Measurements from ENCODE around the gene ISYNA1.
A peak's percentile ranks its signal among the peaks of the same experiment; 100 is the strongest.

The ISYNA1 gene

GRCh38 chr19:18430417-18431144, 7.4 kb downstream of the ISYNA1 start:
- no peak for DNase-seq

DNA sequence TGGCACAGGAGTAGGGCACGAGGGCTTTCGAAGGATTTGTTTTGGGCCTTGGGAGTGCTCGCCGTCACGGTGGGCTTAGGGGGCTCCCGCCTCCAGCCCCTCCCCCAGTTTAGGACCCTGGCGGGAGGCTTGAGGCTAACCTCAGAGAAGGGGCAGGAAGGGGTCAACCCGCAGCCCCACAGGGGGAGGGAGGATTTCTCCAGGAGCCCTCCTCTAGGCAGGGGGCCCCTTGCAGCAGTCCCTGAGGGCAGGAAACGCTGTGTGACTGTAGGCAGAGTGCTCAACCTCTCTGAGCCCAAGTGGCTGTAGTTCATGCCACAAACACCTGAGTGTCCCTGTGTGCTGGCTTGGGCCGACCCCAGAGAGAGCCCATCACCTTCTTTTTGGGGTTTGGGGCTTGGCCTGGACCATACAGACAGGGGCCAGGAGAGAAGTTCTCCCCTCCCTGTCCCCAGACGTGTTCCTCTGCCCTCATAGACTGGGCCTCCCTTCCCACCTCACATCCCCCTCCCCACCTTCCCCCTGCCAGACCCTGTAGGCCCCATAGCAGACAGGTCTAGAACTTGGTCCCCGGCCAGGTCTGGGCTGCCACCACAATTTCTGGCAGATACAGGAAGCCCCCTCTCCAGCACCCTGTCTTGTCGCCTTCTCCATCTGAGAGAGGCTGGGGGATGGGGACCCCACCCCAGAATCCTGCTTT, 8.1 kb downstream of the ISYNA1 start:
- no peak for DNase-seq

DNA sequence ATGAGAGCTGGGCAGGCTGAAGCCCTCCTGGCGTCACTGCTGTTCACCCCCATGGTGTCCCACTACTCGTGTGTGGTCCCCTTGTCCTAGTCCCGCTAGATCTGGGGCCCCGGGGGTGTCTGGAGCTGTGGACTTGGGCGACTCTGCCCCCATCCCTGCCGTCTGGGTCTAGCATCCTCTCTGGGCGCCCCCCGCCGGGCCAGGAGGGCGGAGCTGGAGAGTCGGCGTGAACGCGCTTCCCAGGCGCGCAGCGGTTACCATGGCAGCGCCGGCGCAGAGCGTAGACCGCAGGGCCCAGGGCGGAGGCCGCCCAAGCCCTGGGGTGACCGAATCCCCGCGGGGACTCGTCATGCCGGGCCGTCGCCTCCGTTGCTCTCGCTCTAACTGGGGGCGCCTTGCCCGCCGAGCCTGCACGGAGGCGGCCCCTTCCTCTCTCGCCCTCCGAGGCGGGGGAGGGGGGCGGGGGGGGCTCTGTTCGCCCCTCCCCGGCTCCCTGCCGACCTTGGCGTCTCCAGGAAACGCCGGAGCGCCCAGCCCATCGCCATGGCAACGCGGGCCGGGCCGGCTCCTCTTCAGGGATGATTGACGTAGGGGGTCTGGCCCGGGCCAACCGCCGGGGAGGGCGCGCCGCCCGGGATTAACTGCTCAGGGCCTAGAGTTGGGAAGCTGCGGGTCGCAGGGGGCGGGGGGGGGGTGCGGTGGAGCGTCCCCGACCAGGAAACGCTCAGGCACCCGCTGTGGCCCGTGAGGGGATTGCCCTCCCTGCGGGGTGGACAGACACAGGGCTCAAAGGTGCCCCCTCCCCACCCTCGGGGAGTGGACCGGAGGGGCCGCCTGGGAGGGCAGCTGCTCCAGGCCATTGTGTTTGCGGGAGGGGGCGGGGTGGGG, 8.9 kb downstream of the ISYNA1 start:
- DNase-seq, result no peak

GRCh38 chr19:18428173-18428786, 9.7 kb downstream of the ISYNA1 start:
- no peak for DNase-seq

DNA sequence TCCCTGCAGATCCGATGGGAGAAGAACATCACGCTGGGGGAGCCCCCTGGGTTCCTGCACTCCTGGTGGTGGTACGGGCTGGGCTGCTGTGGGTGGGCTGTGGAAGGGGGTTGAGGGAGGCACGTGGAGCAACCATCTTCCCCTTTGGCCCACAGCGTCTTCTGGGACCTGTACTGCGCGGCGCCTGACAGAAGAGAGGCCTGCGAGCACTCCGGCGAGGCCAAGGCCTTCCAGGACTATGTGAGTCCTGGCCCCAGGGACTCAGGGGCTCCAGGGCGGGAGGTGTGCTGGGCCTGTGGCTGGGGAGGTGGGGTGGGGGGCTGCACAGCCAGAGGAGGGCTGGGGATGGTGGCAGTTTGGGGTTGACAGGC, 10.2 kb downstream of the ISYNA1 start:
- DNase-seq, result no peak

GRCh38 chr19:18427080-18427742, 10.7 kb downstream of the ISYNA1 start:
- no peak for DNase-seq

DNA sequence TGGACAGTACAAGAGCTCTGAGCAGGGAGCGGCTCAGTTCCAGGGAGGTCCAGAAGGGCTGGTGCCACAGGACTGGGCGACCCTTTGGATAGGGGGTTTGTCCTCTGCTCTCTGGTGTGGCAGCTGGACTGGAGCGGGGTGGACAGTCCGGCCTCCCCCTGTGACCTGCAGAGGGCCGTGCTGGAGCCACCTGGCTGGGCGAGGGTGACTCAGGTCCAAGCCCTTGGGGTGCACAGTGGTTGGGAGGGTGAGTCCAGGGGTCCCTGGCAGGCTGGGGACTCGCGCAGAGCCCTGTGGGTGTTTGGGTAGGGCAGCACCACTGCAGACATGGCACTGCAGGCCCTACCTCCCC, 11.5 kb downstream of the ISYNA1 start:
- no peak for DNase-seq

DNA sequence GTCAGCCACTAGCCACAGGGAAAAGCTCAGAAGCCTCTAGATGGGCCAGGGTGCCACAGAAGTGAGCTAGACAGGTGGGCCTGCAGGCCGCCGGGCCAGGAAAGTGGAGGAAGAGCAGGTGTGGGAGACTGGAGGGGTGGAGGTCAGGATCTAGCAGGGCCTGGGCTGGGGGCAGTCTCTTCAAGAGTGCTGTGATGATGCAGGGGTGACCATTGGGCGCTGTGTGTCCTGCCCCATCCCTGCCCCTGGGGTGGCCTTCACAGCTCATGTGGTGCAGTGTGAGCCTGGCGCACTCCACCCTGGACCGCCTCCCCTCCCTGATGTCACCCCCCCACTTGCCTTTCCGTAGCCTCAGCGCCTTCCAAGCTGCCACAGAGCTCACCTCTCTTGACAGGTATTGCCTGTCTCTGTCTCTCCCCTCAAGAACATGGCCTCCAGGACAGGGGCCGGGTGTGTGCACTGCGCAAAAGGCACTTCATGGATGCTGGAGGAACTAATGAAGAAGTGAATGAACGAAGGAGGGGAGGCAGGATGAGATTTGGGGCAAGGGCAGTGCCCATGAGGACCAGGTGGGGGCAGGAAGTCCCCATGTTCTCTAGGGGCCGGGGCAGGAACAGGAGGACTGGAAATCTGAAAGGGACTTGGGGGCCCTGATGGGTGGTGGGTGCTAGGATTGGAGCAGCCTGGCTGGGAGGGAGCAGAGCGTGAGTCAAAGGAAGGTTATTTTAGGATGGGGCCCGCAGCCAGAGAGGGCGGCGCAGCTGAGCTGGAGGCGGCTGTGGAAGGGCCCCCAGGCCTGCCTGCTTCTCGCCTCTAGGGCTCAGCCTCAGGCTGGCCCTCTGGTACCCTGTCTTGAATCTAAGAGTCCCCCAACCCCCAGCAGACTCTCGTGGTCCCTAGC, 12.2 kb downstream of the ISYNA1 start:
- DNase-seq, result peak; percentile 43 to 58

GRCh38 chr19:18424890-18425514, 12.9 kb downstream of the ISYNA1 start:
- DNase-seq, result no peak

DNA sequence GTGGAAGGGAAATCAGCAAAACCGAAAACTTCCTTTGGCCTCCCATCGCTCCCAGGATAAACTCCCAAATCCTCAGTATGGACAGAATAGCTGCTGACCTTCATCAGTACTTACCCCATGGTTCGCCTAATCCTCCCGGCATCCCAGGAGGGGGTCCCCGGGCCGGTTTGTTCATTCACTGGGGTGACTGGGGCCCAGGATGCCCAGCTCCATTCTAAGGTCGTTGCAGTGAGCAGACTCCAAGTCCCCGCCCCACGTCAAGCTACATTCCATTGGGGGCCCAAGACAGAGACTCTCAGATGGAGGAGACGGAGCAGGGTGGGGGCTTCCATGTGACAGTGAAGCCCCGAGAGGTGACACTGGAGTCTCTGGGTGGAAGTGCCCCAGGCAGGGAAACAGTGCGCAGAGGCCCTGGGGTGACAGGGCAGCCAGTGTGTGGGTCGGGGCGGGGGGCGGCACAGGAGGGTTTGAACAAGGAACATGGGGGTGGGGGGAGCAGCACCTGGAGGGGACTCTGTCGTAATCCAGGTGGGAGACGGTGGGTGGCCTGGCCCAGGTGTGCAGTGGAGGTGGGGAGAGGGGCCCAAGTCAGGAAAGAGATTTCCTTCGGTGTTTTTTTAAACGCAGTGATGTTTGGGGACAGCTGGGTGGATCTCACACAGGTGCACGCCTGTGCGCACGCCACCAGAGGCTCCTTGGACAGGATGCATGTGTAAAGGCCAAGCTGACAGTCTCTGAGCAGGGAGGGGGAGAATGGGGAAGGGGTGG, 13.6 kb downstream of the ISYNA1 start:
- no peak for DNase-seq

GRCh38 chr19:18423258-18424020, 14.5 kb downstream of the ISYNA1 start:
- DNase-seq, result no peak

GRCh38 chr19:18422530-18423191, 15.3 kb downstream of the ISYNA1 start:
- no peak for DNase-seq

- no peak for DNase-seq
Measured at GRCh38 chr19:18421371-18421959, 16.5 kb downstream of the ISYNA1 start.

GRCh38 chr19:18420930-18421329, 17.0 kb downstream of the ISYNA1 start:
- no peak for DNase-seq

DNA sequence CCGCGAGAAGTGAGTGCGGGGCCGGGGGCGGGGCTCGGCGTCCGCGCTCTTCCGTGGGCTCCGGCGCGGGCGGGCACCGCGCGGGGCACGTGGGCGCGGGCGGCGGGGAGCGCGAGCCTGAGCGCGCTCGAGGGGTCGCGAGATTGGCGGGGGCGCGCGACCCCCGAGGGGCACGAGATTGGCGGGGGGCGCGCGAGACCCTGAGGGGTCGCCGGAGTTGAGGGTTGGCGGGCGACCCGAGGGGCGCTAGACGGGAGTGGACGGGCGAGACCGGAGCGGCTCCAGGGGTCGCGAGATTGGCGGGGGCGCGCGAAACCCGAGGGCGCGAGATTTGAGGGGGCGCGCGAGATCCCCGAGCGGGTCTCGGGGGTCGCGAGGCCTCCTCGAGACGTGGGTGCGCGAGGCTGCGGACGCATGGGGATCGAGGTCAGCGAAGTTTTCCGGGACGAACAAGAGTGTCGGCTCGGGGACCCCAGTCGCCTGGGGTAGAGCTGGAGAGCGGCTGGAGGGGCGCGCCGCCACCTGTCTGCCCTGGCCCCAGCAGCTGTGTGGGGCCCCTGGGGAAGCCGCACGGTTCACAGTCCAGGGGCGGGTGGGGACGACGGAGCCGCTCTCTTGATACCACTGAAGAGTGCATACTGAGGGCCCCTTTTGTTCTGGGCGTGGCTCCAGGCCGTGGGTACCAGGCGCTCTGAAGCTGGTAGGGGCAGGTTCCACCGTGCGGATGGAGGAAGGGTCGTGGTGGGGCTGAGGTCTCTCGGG, 18.1 kb downstream of the ISYNA1 start:
- DNase-seq, result no peak

- DNase-seq, result peak; percentile 56 to 73
Measured at GRCh38 chr19:18419195-18419698, 18.7 kb downstream of the ISYNA1 start, which contains the start of gene SSBP4. Gene SSBP4 (plus strand): TSS chr19:18419398. CDS start chr19:18419649, 251 bp downstream.

GRCh38 chr19:18418483-18419194, 19.3 kb downstream of the ISYNA1 start:
- peak; percentile 49 to 62 for DNase-seq
